GM19463 (cell line): ENCODE results near the gene MSRB1.
"Not testable (repeated sequence)": the region's sequence is repeated elsewhere in the genome, so short reads cannot be mapped to it uniquely, and the experiment has no call there.

Experiments
- ATAC-seq: cut with Tn5 transposase; IDR thresholded peaks from one replicate; pipeline ENCODE4 v1.9.1; 2021; ENCODE audit warnings: mild to moderate bottlenecking, moderate library complexity; ENCODE audit not compliant: unreplicated experiment

MSRB1 gene

GRCh38 chr16:1903845-1904840 is 38.9 kb downstream of the MSRB1 start:
- no peak for ATAC-seq

- ATAC-seq = no peak
Measured at GRCh38 chr16:1903220-1903574, 39.8 kb downstream of the MSRB1 start.

- no peak for ATAC-seq
Measured at GRCh38 chr16:1902547-1903219, 40.3 kb downstream of the MSRB1 start.

- no peak for ATAC-seq
Measured at GRCh38 chr16:1900452-1900774, 42.6 kb downstream of the MSRB1 start.

- ATAC-seq = no peak
Measured at GRCh38 chr16:1899641-1900451, 43.2 kb downstream of the MSRB1 start.

GRCh38 chr16:1897692-1898091 is 45.3 kb downstream of the MSRB1 start:
- ATAC-seq = not testable (repeated sequence)

- no peak for ATAC-seq
Measured at GRCh38 chr16:1895949-1896675, 46.9 kb downstream of the MSRB1 start.

- no peak for ATAC-seq
Measured at GRCh38 chr16:1895068-1895467, 47.9 kb downstream of the MSRB1 start.

- ATAC-seq = no peak
Measured at GRCh38 chr16:1890708-1891050, 52.3 kb downstream of the MSRB1 start.

- ATAC-seq = no peak
Measured at GRCh38 chr16:1890024-1890707, 52.8 kb downstream of the MSRB1 start.
